Measurements from ENCODE around the gene DLG2. TPM values are rescaled to one million over a fixed set of nuclear protein-coding genes. Genes with fewer than 3 reads are reported as not detected.

The DLG2 gene
- total RNA-seq, 2 experiments from 2014 or later, result 6.9 to 8.2 TPM

DNA sequence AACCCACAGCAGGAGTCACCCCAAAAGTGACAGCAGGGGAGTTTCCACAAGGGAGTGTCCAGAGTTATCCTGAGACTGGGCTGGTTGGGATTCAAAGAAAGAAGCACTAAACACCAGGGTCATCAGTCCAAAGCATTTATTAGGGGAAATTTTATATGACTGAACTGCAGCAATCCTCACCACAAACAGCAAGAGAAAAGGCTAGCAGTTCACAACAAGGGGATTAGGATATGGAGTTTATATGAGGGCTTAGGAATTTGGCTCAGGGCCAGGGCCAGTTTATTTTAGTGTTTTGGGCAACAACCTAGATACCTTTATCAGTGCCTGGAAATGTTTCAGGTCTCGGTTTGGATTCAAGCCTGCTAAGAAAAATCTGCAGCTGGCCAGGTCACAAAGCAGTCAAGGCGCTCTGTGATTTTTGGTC is 16.1 kb upstream of the DLG2 start:
- H3K4me1 ChIP-seq (ENCODE audit: insufficient read depth, low read length, poor library complexity, severe bottlenecking), result peaks cover 17% of the 10 kb centered on the region
- H3K9me3 ChIP-seq (ENCODE audit: low read length), result no peaks in the 10 kb centered on the region; the same call in 1 of the 2 replicates
- no peak for DNase-seq (ENCODE audit: low spot score)
- H3K4me3 ChIP-seq (ENCODE audit: low read depth, low read length, poor library complexity, severe bottlenecking), result no peak overlapping the region
- ChIA-PET CTCF (ENCODE audit: unreplicated experiment) (no interaction called here), POLR2A (no interaction called here)
- H3K9me2 ChIP-seq (ENCODE audit: insufficient read depth, low read length), result no peaks in the 10 kb centered on the region
- H3K79me2 ChIP-seq (ENCODE audit: insufficient read depth, low read depth, low read length), result peaks cover 10% of the 10 kb centered on the region; the same call in 1 of the 2 replicates
- peaks cover 18% of the 10 kb centered on the region for H3K36me3 ChIP-seq (ENCODE audit: insufficient read depth, low read length)
- no peak overlapping the region for H2AFZ ChIP-seq (ENCODE audit: low read length)
- H3K4me2 ChIP-seq (ENCODE audit: low read length), result no peak overlapping the region
- no peak overlapping the region for H3K27ac ChIP-seq (ENCODE audit: low read depth, low read length, poor library complexity, severe bottlenecking)
- H4K20me1 ChIP-seq (ENCODE audit: insufficient read depth, low read length), result no peaks in the 10 kb centered on the region
- intact Hi-C loops (cut with micrococcal nuclease; ENCODE audit: unreplicated experiment), result no loop called here
- BruUV-seq (replicated peaks), result no TSS peak
- TF ChIP-seq, protein P1, sequence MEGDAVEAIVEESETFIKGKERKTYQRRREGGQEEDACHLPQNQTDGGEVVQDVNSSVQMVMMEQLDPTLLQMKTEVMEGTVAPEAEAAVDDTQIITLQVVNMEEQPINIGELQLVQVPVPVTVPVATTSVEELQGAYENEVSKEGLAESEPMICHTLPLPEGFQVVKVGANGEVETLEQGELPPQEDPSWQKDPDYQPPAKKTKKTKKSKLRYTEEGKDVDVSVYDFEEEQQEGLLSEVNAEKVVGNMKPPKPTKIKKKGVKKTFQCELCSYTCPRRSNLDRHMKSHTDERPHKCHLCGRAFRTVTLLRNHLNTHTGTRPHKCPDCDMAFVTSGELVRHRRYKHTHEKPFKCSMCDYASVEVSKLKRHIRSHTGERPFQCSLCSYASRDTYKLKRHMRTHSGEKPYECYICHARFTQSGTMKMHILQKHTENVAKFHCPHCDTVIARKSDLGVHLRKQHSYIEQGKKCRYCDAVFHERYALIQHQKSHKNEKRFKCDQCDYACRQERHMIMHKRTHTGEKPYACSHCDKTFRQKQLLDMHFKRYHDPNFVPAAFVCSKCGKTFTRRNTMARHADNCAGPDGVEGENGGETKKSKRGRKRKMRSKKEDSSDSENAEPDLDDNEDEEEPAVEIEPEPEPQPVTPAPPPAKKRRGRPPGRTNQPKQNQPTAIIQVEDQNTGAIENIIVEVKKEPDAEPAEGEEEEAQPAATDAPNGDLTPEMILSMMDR (conservative IDR thresholded peaks at IDR 0.05; ENCODE audit: low read length), result no peak
- no peak for TF ChIP-seq EZH2phosphoT487 (IDR thresholded peaks at IDR 0.05; ENCODE audit: borderline replicate concordance, low read depth, low read length)

DNA sequence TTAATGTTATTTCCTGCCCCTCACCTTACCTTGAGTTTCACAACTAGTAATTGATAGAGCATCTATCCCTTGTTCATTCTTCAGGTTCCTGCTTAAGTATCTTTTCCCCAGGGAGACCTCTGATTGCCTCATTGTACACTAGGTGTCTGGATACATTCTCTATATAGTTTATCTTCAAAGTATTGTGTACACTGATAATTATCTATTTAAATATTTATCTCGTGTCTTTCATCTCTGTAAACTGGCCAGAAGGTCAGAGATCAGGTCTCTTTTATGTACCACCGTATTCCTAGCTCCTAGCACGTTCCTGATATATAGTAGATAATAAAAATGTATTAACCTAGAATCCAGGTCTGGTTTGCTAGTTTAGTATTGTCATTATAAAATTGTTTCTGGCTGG is 7.6 kb upstream of the DLG2 start:
- TF ChIP-seq EZH2phosphoT487 (IDR thresholded peaks at IDR 0.05; ENCODE audit: borderline replicate concordance, low read depth, low read length), result no peak
- TF ChIP-seq, protein P1 (conservative IDR thresholded peaks at IDR 0.05; ENCODE audit: low read length), result no peak
- ChIA-PET POLR2A (interaction anchor here (0.6 to 6.0 kb wide), 2 partner anchors 12 to 880 kb away, joined by 4 to 54 read pairs; partner anchors contain the start of gene TMEM126A), CTCF (ENCODE audit: unreplicated experiment) (no interaction called here)
- BruUV-seq (replicated peaks), result no TSS peak
- Histone ChIP-seq H3K4me2 (ENCODE audit: low read length) (no peak overlapping the region), H3K9me2 (ENCODE audit: insufficient read depth, low read length) (no peaks in the 10 kb centered on the region), H4K20me1 (ENCODE audit: insufficient read depth, low read length) (no peaks in the 10 kb centered on the region), H2AFZ (ENCODE audit: low read length) (no peak overlapping the region), H3K9me3 (ENCODE audit: low read length) (no peaks in the 10 kb centered on the region), H3K36me3 (ENCODE audit: insufficient read depth, low read length) (peaks cover 90% of the 10 kb centered on the region), H3K27ac (ENCODE audit: low read depth, low read length, poor library complexity, severe bottlenecking) (no peak overlapping the region), H3K79me2 (ENCODE audit: insufficient read depth, low read depth, low read length) (peaks cover 41% of the 10 kb centered on the region), H3K4me1 (ENCODE audit: insufficient read depth, low read length, poor library complexity, severe bottlenecking) (peaks cover 8% of the 10 kb centered on the region), H3K4me3 (ENCODE audit: low read depth, low read length, poor library complexity, severe bottlenecking) (no peak overlapping the region)
- DNase-seq (ENCODE audit: low spot score), result no peak
- intact Hi-C loops (cut with micrococcal nuclease; ENCODE audit: unreplicated experiment), result no loop called here

DNA sequence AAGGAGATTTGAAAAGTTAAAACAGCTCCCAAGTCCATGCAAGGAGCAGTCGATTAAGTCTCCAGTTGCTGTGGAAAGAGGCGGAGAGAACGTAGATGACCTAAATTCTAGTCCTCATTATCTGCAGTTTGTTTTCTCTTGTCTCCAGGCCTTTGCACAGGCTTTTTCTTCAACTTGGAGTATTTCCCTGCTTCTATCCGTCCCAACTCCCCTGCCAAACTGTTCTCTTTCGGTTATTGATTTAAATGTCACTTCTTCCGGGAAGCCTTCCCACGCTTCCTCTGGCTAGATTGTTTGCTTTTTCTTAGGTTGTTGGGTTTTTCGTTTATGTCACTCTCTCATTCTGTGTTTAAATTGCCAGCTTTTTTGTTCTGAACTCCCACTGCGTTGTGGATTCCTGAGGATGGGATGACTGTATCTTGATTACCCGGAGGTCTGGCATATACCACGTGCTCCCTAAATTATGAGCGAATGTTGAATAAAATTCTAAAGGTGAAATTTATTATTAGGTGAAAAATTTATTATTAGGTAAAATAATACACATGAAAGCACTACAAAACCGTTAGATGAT is 1.7 kb upstream of the DLG2 start:
- POLR2A ChIA-PET, result interaction anchor here (0.8 to 4.2 kb wide), 8 partner anchors 13 to 83 kb away, joined by 3 to 41 read pairs (median 4); partner anchors contain the start of gene TMEM126A

More for the DNA sequence above, 1.7 kb upstream of the DLG2 start:
- Histone ChIP-seq H2AFZ (ENCODE audit: low read length) (peak overlapping the region; percentile 92; the same call in 1 of the 2 replicates), H3K4me2 (ENCODE audit: low read length) (peak overlapping the region; percentile 79), H3K4me3 (ENCODE audit: low read depth, low read length, poor library complexity, severe bottlenecking) (peak overlapping the region; percentile 96), H3K9me3 (ENCODE audit: low read length) (no peaks in the 10 kb centered on the region), H3K27ac (ENCODE audit: low read depth, low read length, poor library complexity, severe bottlenecking) (peak overlapping the region; percentile 40), H4K20me1 (ENCODE audit: insufficient read depth, low read length) (no peaks in the 10 kb centered on the region), H3K4me1 (ENCODE audit: insufficient read depth, low read length, poor library complexity, severe bottlenecking) (peaks cover 35% of the 10 kb centered on the region), H3K9me2 (ENCODE audit: insufficient read depth, low read length) (no peaks in the 10 kb centered on the region), H3K36me3 (ENCODE audit: insufficient read depth, low read length) (peaks cover 32% of the 10 kb centered on the region), H3K79me2 (ENCODE audit: insufficient read depth, low read depth, low read length) (peaks cover 46% of the 10 kb centered on the region)
- intact Hi-C loops (cut with micrococcal nuclease; ENCODE audit: unreplicated experiment), result loop anchor here (1.0 to 10.0 kb wide), 3 partner anchors 36 to 616 kb away; partner anchors contain the start of genes CREBZF and PICALM
- TF ChIP-seq, protein P1 (conservative IDR thresholded peaks at IDR 0.05; ENCODE audit: low read length), result no peak
- no peak for TF ChIP-seq EZH2phosphoT487 (IDR thresholded peaks at IDR 0.05; ENCODE audit: borderline replicate concordance, low read depth, low read length)
- CTCF ChIA-PET (ENCODE audit: unreplicated experiment), result interaction anchor here (1.9 to 2.2 kb wide), 2 partner anchors 8 to 19 kb away, joined by 5 read pairs; partner anchors contain the start of gene TMEM126A
- DNase-seq (ENCODE audit: low spot score), result no peak
- TSS peak; percentile 74 for BruUV-seq (replicated peaks)
